Effector memory CD4-positive, alpha-beta T cell (primary cell): ENCODE results near the gene KIAA0753.

Experiments
- DNase-seq, 3 donors: peaks; one replicate each; pipeline ENCODE4 v3.0.0-alpha.2; 2020
- H3K27ac ChIP-seq: 2 replicates; pipeline ENCODE4 v1.7.0; 2013; ENCODE audit warnings: mild to moderate bottlenecking, low read length, moderate library complexity; ENCODE audit not compliant: insufficient read depth, poor library complexity, severe bottlenecking
- H3K27me3 ChIP-seq: replicated peaks from 2 replicates; pipeline ENCODE4 v1.7.0; 2013; ENCODE audit warnings: mild to moderate bottlenecking, low read length; ENCODE audit not compliant: insufficient read depth, control insufficient read depth, poor library complexity, severe bottlenecking
- H3K36me3 ChIP-seq: 2 replicates; pipeline ENCODE4 v1.7.0; 2013; ENCODE audit warnings: mild to moderate bottlenecking, low read length, moderate library complexity; ENCODE audit not compliant: control insufficient read depth, insufficient read depth
- H3K4me1 ChIP-seq: 2 replicates; pipeline ENCODE4 v1.7.0; 2013; ENCODE audit warnings: low read length, mild to moderate bottlenecking; ENCODE audit not compliant: control insufficient read depth, insufficient read depth, poor library complexity, severe bottlenecking
- H3K4me3 ChIP-seq: 2 replicates; pipeline ENCODE4 v1.7.0; 2013; ENCODE audit warnings: low read length, low read depth, mild to moderate bottlenecking; ENCODE audit not compliant: insufficient read depth, poor library complexity, severe bottlenecking
- H3K9me3 ChIP-seq: 2 replicates; pipeline ENCODE4 v1.7.0; 2013; ENCODE audit warnings: mild to moderate bottlenecking, low read length, moderate library complexity; ENCODE audit not compliant: control insufficient read depth

KIAA0753 gene

DNA sequence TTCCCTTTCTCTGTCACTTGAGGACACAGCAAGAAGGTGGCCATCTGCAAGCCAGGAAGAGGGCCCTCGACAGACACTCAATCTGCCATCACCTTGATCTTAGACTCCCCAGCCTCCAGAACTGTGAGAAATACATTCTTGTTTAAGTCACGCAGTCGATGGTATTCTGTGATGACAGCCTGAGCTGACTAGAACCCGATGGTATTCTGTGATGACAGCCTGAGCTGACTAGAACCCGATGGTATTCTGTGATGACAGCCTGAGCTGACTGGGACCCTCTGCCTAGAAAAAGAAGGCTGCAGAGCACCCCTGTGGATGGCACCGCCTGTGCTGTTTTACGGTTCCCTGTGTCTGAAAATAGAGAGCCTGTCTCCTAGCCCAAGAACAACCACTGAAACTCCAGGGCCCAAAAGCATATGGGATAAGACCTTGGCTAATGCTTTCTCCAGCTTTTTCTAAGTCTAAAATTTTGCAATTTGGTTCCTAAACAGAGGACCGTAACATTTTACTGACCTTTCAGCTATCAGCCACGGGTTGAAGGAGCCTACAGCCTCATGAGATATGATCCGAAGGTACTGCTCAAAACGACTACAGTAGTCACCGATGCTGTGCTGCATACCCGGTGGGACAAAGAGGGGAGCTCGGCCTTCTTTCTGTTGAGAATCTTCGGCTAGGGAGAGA, 51.1 kb downstream of the KIAA0753 start:
- Histone ChIP-seq H3K27me3 (no peaks in the 10 kb centered on the region), H3K4me3 (no peak overlapping the region), H3K9me3 (no peaks in the 10 kb centered on the region), H3K36me3 (peaks cover 71% of the 10 kb centered on the region), H3K4me1 (no peaks in the 10 kb centered on the region), H3K27ac (no peak overlapping the region)
- no peak for DNase-seq

DNA sequence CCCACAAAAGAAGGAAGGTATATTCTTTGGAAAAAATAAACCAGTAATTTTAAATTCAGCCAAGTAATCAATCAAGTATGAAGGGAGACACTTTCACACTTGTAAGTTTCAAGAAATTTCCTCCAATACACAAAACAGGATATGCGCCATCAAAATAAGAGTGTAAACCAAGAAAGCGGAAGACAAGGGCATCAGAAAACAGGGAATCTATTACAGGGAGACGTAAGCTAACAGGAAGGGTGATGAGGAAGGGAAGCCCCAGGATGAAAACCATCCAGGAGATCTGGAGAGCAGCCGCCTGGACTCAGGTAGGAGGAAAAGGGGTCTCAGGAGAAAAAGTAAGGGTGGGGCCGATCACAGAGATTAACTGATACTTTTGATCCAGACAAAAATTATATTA, 52.3 kb downstream of the KIAA0753 start:
- Histone ChIP-seq H3K36me3 (peaks cover 62% of the 10 kb centered on the region), H3K9me3 (no peaks in the 10 kb centered on the region)

DNA sequence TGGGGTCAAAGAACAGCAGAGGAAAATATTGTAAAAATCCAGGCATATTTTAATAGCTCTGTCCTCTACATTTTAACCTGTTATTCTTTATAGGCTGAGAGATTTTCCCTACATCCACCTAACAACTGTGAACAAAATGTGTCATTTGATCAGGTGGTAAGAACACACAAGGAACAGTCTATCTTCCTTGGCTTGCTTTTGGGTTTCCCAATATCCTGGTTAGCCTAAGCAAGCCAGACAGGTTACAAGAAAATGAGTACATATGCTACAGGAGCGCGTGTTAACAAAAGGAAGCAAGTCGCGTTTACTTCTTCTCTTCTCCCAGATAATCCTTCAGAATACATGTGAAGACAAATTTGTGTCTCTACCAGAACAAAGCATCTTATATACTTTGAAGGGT, 53.2 kb downstream of the KIAA0753 start:
- no peak overlapping the region for H3K4me3 ChIP-seq
- DNase-seq, result no peak
- H3K36me3 ChIP-seq, result peaks cover 58% of the 10 kb centered on the region
- no peak overlapping the region for H3K27ac ChIP-seq
- no peaks in the 10 kb centered on the region for H3K9me3 ChIP-seq
- H3K4me1 ChIP-seq, result no peaks in the 10 kb centered on the region
- H3K27me3 ChIP-seq, result no peaks in the 10 kb centered on the region

More for the DNA sequence above, 52.3 kb downstream of the KIAA0753 start:
- Histone ChIP-seq H3K27ac (no peak overlapping the region), H3K4me1 (no peaks in the 10 kb centered on the region), H3K4me3 (no peak overlapping the region), H3K27me3 (no peaks in the 10 kb centered on the region)
- DNase-seq, result no peak

DNA sequence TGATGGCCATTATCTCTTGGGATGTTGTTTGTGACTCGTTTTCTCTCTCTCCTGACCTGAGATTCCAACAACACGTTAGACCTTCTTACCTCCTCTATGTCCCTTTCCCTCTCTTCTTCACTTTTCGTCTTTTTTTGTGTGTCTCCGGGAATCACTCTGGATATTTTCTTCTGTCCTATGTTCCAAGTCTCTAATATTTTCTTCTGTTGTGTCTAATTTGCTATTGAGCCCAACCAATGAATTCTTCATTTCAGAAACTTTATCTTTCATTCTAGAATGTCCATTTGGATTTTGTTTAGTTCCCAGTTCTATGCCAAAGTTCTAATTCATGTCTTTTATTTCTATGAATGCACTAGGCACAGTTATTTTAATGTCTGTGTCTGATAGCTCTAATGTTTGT, 57.1 kb downstream of the KIAA0753 start:
- Histone ChIP-seq H3K4me3 (no peak overlapping the region), H3K27me3 (no peaks in the 10 kb centered on the region), H3K27ac (no peak overlapping the region), H3K36me3 (peaks cover 21% of the 10 kb centered on the region), H3K4me1 (no peaks in the 10 kb centered on the region), H3K9me3 (no peaks in the 10 kb centered on the region)
- DNase-seq, result no peak

DNA sequence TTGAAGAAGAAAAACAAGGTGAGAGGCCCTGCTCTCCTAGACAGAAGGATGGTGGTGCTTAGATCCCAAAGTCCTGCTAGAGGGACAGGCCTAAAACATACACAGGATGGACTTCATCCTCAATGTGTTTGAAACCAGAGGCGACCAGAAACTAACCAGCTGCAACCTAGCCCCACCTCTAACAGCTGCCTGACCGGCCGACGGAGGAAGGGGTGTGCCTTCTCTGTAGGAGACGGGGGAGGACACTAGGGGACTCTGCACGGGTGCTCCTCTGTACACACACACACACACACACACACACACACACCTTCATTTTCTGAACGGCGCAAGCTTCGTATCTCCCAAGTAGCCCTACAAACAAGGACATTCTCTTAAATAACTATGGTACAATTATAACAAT, 59.9 kb downstream of the KIAA0753 start:
- no peak overlapping the region for H3K4me3 ChIP-seq
- DNase-seq, result no peak
- H3K4me1 ChIP-seq, result peaks cover 2% of the 10 kb centered on the region
- no peaks in the 10 kb centered on the region for H3K9me3 ChIP-seq
- no peaks in the 10 kb centered on the region for H3K27me3 ChIP-seq
- no peak overlapping the region for H3K27ac ChIP-seq
- peaks cover 7% of the 10 kb centered on the region for H3K36me3 ChIP-seq

DNA sequence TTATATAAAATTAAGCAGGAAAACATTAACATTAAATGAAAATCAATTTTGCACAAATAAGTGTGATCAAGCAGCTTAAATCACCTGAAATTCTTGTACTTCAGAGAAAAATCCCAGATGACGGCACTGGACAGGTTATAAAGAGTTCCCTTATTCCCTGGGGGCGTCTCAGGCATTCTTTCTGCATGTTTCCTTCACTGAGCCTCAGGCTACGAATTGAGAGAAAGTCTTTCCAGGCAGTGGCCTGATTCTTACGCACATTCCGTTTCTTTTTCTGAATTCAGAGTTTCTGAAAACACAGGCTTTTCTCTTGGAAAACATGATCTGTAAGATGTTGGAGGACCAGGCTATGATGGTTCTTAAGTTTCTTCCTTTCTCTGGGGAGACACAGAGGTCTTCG, 62.0 kb downstream of the KIAA0753 start:
- Histone ChIP-seq H3K27ac (no peak overlapping the region), H3K4me3 (no peak overlapping the region), H3K36me3 (no peaks in the 10 kb centered on the region), H3K27me3 (no peaks in the 10 kb centered on the region), H3K9me3 (no peaks in the 10 kb centered on the region), H3K4me1 (peaks cover 10% of the 10 kb centered on the region)
- no peak for DNase-seq

DNA sequence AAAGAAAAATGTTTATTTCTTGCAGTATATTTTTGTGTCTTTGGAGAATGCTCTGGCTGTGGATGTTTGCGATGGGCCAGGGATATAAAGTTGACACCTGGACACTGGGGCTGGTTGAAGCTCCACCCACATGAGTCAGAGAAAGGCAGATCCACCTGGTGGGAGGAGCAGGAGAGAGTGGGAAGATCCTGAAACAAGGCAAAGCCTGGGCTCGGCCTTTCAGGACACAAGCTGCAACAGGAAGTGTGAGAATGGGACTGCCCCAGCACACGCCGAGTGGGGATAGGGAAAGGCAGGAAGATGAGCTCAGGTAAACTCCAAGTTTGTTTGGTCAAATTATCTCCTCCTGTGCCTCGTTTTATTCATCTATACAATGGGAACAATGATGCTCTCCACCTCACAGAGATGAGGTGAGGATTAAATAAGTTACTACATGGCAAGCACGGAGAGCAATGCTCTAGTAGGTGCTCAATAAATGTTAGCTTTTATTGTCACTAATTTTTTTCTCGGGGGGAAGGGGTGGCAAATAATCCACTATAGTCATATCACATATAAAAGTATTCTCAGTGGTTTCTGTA, 62.7 kb downstream of the KIAA0753 start:
- H3K27ac ChIP-seq, result no peak overlapping the region
- H3K36me3 ChIP-seq, result no peaks in the 10 kb centered on the region
- no peaks in the 10 kb centered on the region for H3K27me3 ChIP-seq
- H3K9me3 ChIP-seq, result no peaks in the 10 kb centered on the region
- H3K4me3 ChIP-seq, result no peak overlapping the region
- peaks cover 10% of the 10 kb centered on the region for H3K4me1 ChIP-seq
- no peak for DNase-seq

DNA sequence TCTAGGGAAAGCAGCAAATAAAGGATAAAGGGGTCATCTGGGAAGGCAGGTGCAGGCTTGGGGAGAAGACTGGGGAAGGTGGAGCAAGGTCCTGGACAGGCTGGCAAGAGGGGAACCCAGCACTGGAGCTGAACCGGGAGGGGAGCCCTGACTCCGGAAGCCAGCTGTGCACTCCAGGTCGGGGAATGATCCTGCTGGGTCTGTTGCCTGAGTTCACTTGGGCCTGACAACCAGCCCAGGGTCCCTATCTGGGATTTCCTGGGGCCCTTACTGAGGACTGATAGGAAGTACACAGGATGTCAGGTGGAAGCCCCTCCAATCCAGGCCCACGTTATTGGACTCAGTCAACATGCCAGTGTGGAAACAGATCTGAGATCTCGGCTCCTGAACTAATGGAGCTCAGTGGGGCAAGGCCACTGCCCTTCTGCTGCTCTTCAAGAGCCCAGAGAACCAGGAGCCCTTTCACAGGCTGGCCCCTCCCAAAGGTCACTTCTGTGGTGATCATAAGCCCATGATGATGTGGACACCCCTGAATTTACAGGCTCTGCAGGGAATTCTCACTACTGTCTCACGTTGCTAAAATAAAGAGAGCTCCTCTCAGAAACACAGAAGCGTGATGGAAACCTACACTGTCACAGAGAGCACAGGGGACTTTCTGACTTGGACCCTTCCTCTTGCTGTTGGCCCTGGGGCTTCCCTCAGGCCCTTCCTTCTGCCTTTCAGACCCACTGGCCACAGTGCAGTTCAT, 64.3 kb downstream of the KIAA0753 start:
- Histone ChIP-seq H3K27me3 (no peaks in the 10 kb centered on the region), H3K36me3 (no peaks in the 10 kb centered on the region), H3K4me1 (peaks cover 10% of the 10 kb centered on the region), H3K4me3 (no peak overlapping the region), H3K9me3 (no peaks in the 10 kb centered on the region), H3K27ac (no peak overlapping the region)
- no peak for DNase-seq

DNA sequence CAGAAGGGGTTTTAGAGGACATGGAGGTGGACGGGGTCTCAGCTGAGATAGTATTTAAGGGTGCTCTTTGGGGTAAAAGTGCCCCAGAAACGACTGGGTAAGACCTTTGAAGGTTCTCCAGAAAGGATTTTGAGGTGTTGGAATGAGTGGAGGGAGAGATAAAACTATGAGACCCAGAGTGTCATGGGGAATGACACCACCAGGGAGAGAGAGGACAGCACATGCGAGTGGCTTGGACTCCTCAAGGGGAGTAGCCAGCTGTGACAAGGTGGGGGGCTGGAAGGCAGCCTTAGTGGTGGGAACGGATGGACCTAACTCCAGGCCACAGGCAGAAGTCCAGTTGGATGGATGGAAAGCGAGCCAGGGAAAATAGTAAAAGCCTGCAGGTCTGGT, 64.9 kb downstream of the KIAA0753 start:
- Histone ChIP-seq H3K9me3 (no peaks in the 10 kb centered on the region), H3K4me1 (peaks cover 10% of the 10 kb centered on the region), H3K4me3 (no peak overlapping the region), H3K27ac (no peak overlapping the region), H3K27me3 (no peaks in the 10 kb centered on the region), H3K36me3 (no peaks in the 10 kb centered on the region)
- DNase-seq, result no peak
